Thyroid gland (tissue), 4 donors: Measurements from ENCODE around the gene PHLPP2. TPM values are rescaled to one million over a fixed set of nuclear protein-coding genes. Genes with fewer than 3 reads are reported as not detected.

ENCODE experiments used
- DNase-seq, 2 donors: peaks; one replicate each; pipeline ENCODE4 v3.0.0-alpha.2; 2019
- H3K27ac ChIP-seq, 3 donors: fragments of 200-600 bp; sonication (generic); 1 replicate in 2 of 3; 2 replicates in 1 of 3; pipeline ENCODE4 v1.5.1; 2016 to 2019; ENCODE audit warnings: mild to moderate bottlenecking in 1 of 3, moderate library complexity in 1 of 3
- H3K27me3 ChIP-seq: fragments of 200-600 bp; sonication (generic); one replicate; pipeline ENCODE4 v1.5.1; 2019
- H3K36me3 ChIP-seq, 2 donors: fragments of 200-600 bp; sonication (generic); one replicate each; pipeline ENCODE4 v1.5.1; 2016 to 2019
- H3K4me1 ChIP-seq, 2 donors: fragments of 200-600 bp; sonication (generic); one replicate each; pipeline ENCODE4 v1.5.1; 2017 to 2019
- H3K4me3 ChIP-seq, 3 donors: fragments of 200-600 bp; sonication (generic); replicated peaks in 1 of 3; 1 replicate in 2 of 3; 2 replicates in 1 of 3; pipeline ENCODE4 v1.5.1; 2016; ENCODE audit warnings: mild to moderate bottlenecking in 1 of 3
- H3K9me3 ChIP-seq: fragments of 200-600 bp; sonication (generic); one replicate; pipeline ENCODE4 v1.5.1; 2017
- POLR2A ChIP-seq, 2 donors: fragments of 450-650 bp; IDR thresholded peaks; one replicate each; pipeline ENCODE4 v1.6.1; 2017; ENCODE audit warnings: antibody characterized with exemption in 2 of 2, mild to moderate bottlenecking in 2 of 2, moderate library complexity in 1 of 2
- WGBS, 2 donors: methylation state at CpG; one replicate each; pipeline ENCODE4 v1.1.5; 2017; 5-methylcytosine and 5-hydroxymethylcytosine counted together
- intact Hi-C: fragments of 100-400 bp; cut with DNase I; formaldehyde crosslinking; loops from one replicate; pipeline ENCODE4 v1.15.1; 2023
- total RNA-seq, 4 donors: library from RNA; depleted of rRNA; stranded (reverse); fragments of >200 nt; gene quantifications; one replicate each; pipeline ENCODE4 v1.2.3, GENCODE V29; 2016
- TF ChIP-seq, protein P1 (sequence below), 6 experiments: fragments of 200-600 bp in 3 of 6; fragments of 450-650 bp in 3 of 6; sonication (generic) in 3 of 6; IDR thresholded peaks; one replicate each; pipeline ENCODE4 v1.5.1; 2016 to 2019; ENCODE audit warnings: antibody characterized with exemption in 6 of 6, mild to moderate bottlenecking in 2 of 6, inconsistent platforms in 1 of 6, moderate library complexity in 1 of 6

PHLPP2 gene
- total RNA-seq, 4 donors from 2014 or later = 17.7 to 36.9 (median 21.8) TPM

DNA sequence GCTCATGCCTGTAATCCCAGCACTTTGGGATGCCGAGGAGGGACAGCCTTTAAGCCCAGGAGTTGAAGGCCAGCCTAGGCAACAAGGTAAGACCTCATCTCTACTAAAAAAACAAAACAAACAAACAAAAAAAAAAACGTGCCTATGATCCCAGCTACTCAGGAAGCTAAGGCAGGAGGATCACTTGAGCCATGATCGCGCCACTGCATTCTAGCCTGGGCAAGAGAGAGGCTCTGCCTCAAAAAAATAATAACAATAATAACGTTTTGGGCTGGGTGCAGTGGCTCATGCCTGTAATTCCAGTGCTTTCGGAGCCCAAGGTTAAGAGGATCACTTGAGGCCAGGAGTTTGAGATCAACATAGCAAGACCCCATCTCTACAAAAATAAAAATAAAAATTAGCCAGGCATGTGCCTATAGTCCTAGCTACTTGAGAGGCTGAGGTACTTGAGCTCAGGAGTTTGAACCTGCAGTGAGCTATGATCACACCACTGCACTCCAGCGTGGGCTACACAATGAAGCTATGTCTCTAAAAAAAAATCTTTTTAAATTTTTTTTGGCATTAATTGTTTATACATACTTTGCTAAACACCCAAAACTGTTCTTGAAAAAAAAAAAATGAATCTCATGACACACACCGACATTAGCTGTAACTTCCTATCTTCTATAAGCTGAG, 3.3 kb downstream of the PHLPP2 start:
- intact Hi-C loops = no loop called here
- H3K36me3 ChIP-seq = no peaks in the 10 kb centered on the region
- H3K27ac ChIP-seq = peak overlapping the region; percentile 73 to 96 (median 87)
- 37 to 38% methylated on average over 7 to 8 of the region's 8 CpGs for WGBS, 2 donors
- no peak for TF ChIP-seq POLR2A (IDR thresholded peaks at IDR 0.05)
- TF ChIP-seq, protein P1, sequence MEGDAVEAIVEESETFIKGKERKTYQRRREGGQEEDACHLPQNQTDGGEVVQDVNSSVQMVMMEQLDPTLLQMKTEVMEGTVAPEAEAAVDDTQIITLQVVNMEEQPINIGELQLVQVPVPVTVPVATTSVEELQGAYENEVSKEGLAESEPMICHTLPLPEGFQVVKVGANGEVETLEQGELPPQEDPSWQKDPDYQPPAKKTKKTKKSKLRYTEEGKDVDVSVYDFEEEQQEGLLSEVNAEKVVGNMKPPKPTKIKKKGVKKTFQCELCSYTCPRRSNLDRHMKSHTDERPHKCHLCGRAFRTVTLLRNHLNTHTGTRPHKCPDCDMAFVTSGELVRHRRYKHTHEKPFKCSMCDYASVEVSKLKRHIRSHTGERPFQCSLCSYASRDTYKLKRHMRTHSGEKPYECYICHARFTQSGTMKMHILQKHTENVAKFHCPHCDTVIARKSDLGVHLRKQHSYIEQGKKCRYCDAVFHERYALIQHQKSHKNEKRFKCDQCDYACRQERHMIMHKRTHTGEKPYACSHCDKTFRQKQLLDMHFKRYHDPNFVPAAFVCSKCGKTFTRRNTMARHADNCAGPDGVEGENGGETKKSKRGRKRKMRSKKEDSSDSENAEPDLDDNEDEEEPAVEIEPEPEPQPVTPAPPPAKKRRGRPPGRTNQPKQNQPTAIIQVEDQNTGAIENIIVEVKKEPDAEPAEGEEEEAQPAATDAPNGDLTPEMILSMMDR (IDR thresholded peaks at IDR 0.05) = no peak
- DNase-seq = peak; percentile 72 to 77
- no peaks in the 10 kb centered on the region for H3K9me3 ChIP-seq
- H3K4me1 ChIP-seq = peaks cover 32 to 38% of the 10 kb centered on the region in 2 donors
- H3K4me3 ChIP-seq = no peak overlapping the region
- no peaks in the 10 kb centered on the region for H3K27me3 ChIP-seq

DNA sequence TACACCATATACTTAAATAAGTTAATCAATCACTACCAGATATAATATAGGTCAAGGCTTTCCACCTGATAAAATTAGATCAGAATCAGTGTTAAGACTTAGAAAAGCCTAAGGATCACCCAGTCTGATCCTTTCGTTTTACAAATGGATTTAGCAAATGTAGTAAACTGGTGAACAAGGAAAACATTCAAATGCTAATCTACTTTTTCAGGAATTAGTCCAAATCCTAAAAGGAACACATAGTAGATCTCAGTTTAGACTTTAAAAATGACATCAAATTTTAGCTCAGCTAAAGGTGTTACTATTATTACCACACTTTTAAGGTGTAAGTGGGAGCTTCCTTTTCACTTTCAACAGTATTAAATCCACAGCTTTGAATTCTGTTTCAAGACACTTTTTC, 12.0 kb downstream of the PHLPP2 start:
- no peaks in the 10 kb centered on the region for H3K36me3 ChIP-seq
- intact Hi-C loops = no loop called here
- H3K4me1 ChIP-seq = peaks cover 4 to 10% of the 10 kb centered on the region in 2 donors
- H3K27me3 ChIP-seq = no peaks in the 10 kb centered on the region
- no peaks in the 10 kb centered on the region for H3K9me3 ChIP-seq
- H3K27ac ChIP-seq = no peak overlapping the region
- TF ChIP-seq, protein P1 (IDR thresholded peaks at IDR 0.05) = no peak
- no peak for TF ChIP-seq POLR2A (IDR thresholded peaks at IDR 0.05)
- no peak overlapping the region for H3K4me3 ChIP-seq
- no peak for DNase-seq
- 87 to 89% methylated on average over 1 of the region's 1 CpG for WGBS, 2 donors

DNA sequence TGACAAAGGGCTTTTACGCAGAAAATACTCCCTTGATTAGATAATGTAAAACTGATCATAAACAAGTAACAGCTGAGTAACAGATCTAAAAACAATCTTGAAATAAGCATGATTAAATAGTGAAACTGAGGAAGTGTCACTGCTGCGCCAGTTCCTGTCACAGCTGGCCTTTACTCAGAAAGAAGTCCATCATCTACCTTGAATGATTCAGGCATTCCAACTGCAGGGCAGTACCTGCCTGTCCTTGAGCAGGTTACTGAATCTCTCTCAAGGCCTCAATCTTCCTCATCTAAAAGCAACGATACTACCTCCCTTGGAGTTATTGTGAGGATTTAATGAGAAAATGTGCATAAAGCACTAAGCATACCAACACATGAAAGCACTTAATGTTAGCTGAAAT, 12.7 kb downstream of the PHLPP2 start:
- no peak for DNase-seq
- no peaks in the 10 kb centered on the region for H3K27me3 ChIP-seq
- peaks cover 4 to 10% of the 10 kb centered on the region in 2 donors for H3K4me1 ChIP-seq
- H3K9me3 ChIP-seq = no peaks in the 10 kb centered on the region
- no peak overlapping the region for H3K27ac ChIP-seq
- H3K36me3 ChIP-seq = no peaks in the 10 kb centered on the region
- TF ChIP-seq POLR2A (IDR thresholded peaks at IDR 0.05) = no peak
- TF ChIP-seq, protein P1 (IDR thresholded peaks at IDR 0.05) = no peak
- WGBS, 2 donors = 69 to 89% methylated on average over 3 of the region's 3 CpGs
- no peak overlapping the region for H3K4me3 ChIP-seq
- intact Hi-C loops = no loop called here

DNA sequence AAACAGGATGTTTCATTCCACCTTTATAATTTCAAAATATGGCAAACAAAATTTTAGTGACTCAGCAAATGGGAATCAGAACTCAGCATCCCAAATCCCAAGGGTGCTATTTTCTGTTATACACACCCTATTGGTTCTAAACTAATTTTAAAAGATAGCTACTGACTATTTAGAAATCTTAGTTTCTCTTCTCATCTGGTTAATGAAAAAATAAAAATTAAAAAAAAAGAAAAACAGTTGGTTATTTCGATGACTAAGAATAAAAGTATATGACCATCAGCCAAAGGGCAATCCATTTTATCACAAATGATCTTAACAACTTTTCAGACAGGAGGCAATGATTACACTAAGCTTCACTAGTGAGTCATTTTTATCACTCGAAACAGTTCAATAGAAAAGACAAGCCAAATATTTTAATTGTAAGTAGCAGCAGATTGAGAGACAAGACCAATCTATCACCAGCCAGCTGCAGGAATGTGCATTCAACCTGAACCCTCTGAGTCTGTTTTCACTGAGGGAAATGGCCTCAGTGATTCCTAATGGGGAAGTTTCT, 15.2 kb downstream of the PHLPP2 start:
- no peak overlapping the region for H3K27ac ChIP-seq
- no peaks in the 10 kb centered on the region for H3K9me3 ChIP-seq
- TF ChIP-seq, protein P1 (IDR thresholded peaks at IDR 0.05) = no peak
- no peak for TF ChIP-seq POLR2A (IDR thresholded peaks at IDR 0.05)
- intact Hi-C loops = no loop called here
- H3K27me3 ChIP-seq = no peaks in the 10 kb centered on the region
- H3K4me1 ChIP-seq = peaks cover 4 to 10% of the 10 kb centered on the region in 2 donors
- H3K36me3 ChIP-seq = no peaks in the 10 kb centered on the region
- DNase-seq = peak in 1 of 2 donors; percentile 13
- WGBS, 2 donors = 52 to 61% methylated on average over 2 of the region's 2 CpGs
- no peak overlapping the region for H3K4me3 ChIP-seq

DNA sequence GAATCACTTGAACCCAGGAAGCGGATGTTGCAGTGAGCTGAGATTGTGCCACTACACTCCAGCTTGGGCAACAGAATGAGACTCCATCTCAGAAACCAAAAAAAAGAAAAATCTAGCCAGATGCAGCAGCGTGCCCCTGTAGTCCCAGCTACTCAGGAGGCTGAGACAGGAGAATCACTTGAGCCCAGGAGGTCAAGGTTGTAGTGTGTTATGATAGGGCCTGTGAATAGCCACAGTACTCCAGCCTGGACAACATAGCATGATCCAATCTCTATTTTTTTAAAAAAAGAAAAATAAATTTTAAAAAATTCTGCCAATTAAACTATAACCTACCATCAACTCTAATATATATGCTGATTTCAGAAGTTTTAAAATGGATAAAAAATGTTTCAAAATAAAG, 15.8 kb downstream of the PHLPP2 start:
- TF ChIP-seq, protein P1 (IDR thresholded peaks at IDR 0.05) = no peak
- no peak for TF ChIP-seq POLR2A (IDR thresholded peaks at IDR 0.05)
- WGBS, 2 donors = 92 to 98% methylated on average over 2 of the region's 2 CpGs
- no peaks in the 10 kb centered on the region for H3K9me3 ChIP-seq
- peaks cover 4 to 10% of the 10 kb centered on the region in 2 donors for H3K4me1 ChIP-seq
- no peak overlapping the region for H3K4me3 ChIP-seq
- H3K27me3 ChIP-seq = no peaks in the 10 kb centered on the region
- H3K36me3 ChIP-seq = no peaks in the 10 kb centered on the region
- no peak for DNase-seq
- intact Hi-C loops = no loop called here
- H3K27ac ChIP-seq = no peak overlapping the region
